Measurements from ENCODE around the gene PDGFRA.

Gene PDGFRA

GRCh38 chr4:54228056-54228527 is 1.0 kb upstream of the PDGFRA start (continued):
- peak; percentile 32 for TF ChIP-seq ZBTB26 (tag by site-specific recombination; optimal IDR thresholded peaks at IDR 0.05)
- peak; percentile 43; the same call in 1 of the 2 replicates for TF ChIP-seq PRDM10 (tag by site-specific recombination; IDR thresholded peaks at IDR 0.05)
- peak; percentile 24; the same call in 1 of the 2 replicates for TF ChIP-seq ZBTB17 (tag by site-specific recombination; IDR thresholded peaks at IDR 0.05)
- TF ChIP-seq KLF8 (tag by site-specific recombination; IDR thresholded peaks at IDR 0.05), result no peak
- TF ChIP-seq CTCF (tag by site-specific recombination; IDR thresholded peaks at IDR 0.05), result peak; percentile 86
- no peak for TF ChIP-seq KLF7 (tag by site-specific recombination; IDR thresholded peaks at IDR 0.05; ENCODE audit: borderline replicate concordance)
- TF ChIP-seq ZNF248 (tag by site-specific recombination; IDR thresholded peaks at IDR 0.05), result no peak
- TF ChIP-seq ZNF10 (tag by site-specific recombination; IDR thresholded peaks at IDR 0.05), result peak; percentile 71; the same call in 1 of the 2 replicates

- Histone ChIP-seq H3K27ac (ENCODE audit: extremely low read depth, low read depth, low read length) (no peak overlapping the region), H3K4me3 (ENCODE audit: low read depth, low read length) (no peak overlapping the region), H3K9me3 (ENCODE audit: control insufficient read depth, insufficient read depth, low read depth, low read length) (no peaks in the 10 kb centered on the region), H3K36me3 (ENCODE audit: control insufficient read depth in 2 of 2, insufficient read depth in 1 of 2, low read length in 2 of 2) (no peaks in the 10 kb centered on the region), H3K4me1 (ENCODE audit: control insufficient read depth, insufficient read depth, low read length) (no peaks in the 10 kb centered on the region)
- TF ChIP-seq ZFP69B (tag by site-specific recombination; IDR thresholded peaks at IDR 0.05) (no peak), ZNF626 (tag by site-specific recombination; IDR thresholded peaks at IDR 0.05) (no peak), ZNF155 (tag by site-specific recombination; IDR thresholded peaks at IDR 0.05) (no peak), ZNF157 (tag by site-specific recombination; IDR thresholded peaks at IDR 0.05) (no peak), ZNF23 (tag by site-specific recombination; IDR thresholded peaks at IDR 0.05; ENCODE audit: borderline replicate concordance) (no peak), ZBTB26 (tag by site-specific recombination; optimal IDR thresholded peaks at IDR 0.05) (no peak), SCRT1 (tag by site-specific recombination; IDR thresholded peaks at IDR 0.05; ENCODE audit: borderline replicate concordance) (no peak), ZSCAN16 (tag by site-specific recombination; IDR thresholded peaks at IDR 0.05) (no peak)
- CTCF ChIA-PET, result interaction anchor here (0.6 to 4.6 kb wide), 7 partner anchors 10 to 1212 kb away, joined by 3 to 29 read pairs (median 3); no protein-coding TSS in a partner anchor
- POLR2A ChIA-PET, result no interaction called here
Observed at GRCh38 chr4:54228546-54228945, 547 bp upstream of the PDGFRA start.

Data from HEK293 (cell line).